Measurements from ENCODE around the gene SBF2.

The SBF2 gene

DNA sequence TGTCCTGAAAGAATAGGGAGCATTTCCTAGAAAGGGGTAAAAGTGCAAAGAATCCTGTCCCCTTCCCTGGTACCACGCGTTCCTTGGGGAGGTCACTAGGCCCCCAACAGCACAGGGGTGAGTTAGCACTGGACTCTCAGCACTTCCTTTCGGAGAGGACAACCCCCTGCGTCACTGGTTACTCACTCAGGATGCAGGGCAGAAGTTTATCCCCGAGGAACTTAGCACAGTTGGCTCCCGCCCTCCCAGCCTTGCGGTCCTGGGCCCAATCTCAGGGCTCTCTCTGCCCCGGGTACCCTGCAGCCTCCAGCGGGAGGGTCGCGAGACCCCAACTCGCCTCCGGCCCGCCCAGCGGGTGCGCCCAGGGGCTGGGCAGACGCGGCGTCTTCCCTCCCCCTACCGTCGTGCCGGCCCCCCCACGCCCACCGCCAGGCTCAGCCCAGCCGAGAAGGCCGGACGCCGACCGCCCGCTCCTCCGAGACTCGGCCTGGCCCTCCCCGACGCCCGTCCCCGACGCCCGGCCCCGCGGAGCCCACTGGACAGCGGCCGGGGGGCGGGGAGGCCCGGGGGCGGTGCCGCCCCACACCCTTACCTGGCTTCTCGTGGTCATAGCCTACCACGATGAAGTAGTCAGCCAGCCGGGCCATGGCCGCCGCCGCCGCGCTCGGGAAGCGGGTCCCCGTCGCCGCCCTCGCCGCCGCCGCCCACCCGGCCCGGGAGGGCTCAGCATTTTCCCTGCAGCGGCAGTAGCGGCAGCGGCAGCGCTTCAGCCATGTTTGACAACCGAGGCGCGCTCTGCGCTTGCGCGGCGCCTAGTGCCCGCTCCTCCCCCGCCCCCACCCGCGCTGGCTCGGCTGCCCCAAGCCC lies at the start of gene SBF2:
Gene SBF2 (minus strand): TSS at position 797 of the 867 bp plus-strand sequence. CDS start 150 bp downstream, at position 647.
- DNase-seq (ENCODE audit: low read depth, low spot score) = peak; percentile 95

DNA sequence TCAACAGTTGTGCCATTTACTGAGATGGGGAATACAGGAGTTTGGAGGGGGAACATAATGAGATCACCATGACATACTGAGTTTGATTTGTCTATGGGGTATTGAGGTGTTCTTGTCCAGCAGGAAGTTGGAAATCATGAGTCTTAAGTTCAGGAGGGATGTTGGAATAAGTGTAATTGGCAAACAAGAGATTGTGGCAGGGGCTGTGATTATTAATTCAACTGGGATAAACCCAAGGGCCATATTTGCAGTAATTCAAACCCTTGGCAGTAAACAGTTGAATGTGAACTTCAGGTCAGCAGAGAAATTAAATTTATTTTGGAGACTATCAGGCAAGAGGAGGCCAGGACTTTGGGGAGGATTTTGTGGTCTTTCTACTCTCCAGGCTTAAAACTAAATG lies 44.3 kb upstream of the SBF2 start:
- DNase-seq (ENCODE audit: low read depth, low spot score) = no peak

DNA sequence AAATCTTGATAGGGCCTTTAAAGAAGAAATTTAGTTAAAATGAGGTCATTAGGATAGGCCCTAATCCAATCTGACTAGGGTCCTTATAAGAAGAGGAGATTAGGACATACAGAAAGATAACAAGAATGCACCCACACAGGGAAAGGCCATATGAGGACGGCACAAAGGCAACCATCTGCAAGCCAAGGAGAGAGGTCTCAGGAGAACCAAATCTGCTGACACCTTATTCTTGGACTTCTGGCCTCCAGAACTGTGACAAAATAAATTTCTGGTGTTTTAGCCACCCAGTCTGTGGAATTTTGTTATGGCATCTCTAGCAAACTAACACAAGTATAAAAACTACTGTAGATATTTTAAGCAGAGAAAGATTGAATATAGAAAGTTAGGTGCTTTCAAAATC lies 39.5 kb upstream of the SBF2 start:
- no peak for DNase-seq (ENCODE audit: low read depth, low spot score)

- DNase-seq (ENCODE audit: low read depth, low spot score) = peak; percentile 78
These were observed 37.7 kb upstream of the SBF2 start for GRCh38 chr11:10331548-10332289.

DNA sequence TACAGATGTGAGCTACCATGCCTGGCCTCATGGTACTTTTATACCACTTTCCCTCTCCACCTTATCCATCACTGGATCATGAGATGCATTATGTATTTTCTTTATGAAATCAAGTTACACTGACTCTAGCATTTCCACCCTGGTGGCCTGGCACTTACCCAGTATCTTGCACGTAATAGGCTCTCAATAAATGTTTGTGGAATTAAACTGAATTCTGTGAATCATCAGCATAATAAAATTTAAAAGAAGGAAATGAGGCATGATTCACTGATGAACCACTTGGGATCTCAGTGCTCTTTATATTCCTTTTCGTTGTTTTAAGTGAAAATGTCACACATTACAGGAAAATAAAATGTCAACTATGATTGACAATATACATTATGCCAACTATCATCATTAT lies 35.9 kb upstream of the SBF2 start:
- DNase-seq (ENCODE audit: low read depth, low spot score) = peak; percentile 57

GRCh38 chr11:10329356-10329755 lies 35.3 kb upstream of the SBF2 start:
- DNase-seq (ENCODE audit: low read depth, low spot score) = no peak

DNA sequence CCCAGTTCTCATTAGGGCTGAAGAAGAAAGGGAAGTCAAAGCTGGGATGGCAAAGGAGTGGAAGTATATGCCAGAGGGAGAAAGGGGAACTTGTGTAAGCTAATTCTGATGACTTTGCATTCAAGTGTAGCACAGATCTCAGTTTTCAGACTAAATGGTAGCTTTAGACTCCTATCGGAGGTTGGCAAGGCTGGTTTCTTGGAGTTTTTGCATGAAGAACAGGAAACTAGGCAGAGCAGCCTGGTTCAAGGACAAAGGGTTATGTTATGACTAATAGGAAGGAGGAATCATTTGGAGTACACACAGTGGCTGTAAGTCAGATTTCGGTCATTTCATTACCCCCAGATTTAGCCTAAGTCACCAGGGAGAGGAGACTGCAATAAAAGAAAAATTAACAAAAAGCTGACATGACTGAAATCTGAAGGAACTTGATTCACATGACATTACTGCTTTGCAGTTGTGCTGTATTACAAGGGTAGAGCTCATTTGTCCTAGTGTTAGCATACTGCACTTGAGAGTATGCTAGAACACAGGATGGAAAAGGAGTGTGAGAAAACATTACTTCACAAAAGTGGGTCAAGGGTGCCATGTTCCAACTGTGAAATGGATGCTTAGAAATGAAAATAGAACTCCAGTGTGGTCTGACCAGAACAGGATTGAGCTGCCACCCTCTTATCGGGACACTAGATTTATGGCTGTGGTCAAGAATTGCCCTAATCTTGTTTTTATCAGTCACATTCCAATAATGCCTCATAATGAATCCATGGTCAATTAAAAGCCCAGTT lies 34.5 kb upstream of the SBF2 start:
- DNase-seq (ENCODE audit: low read depth, low spot score) = peak; percentile 64

GRCh38 chr11:10327254-10327653 lies 33.2 kb upstream of the SBF2 start:
- no peak for DNase-seq (ENCODE audit: low read depth, low spot score)

DNA sequence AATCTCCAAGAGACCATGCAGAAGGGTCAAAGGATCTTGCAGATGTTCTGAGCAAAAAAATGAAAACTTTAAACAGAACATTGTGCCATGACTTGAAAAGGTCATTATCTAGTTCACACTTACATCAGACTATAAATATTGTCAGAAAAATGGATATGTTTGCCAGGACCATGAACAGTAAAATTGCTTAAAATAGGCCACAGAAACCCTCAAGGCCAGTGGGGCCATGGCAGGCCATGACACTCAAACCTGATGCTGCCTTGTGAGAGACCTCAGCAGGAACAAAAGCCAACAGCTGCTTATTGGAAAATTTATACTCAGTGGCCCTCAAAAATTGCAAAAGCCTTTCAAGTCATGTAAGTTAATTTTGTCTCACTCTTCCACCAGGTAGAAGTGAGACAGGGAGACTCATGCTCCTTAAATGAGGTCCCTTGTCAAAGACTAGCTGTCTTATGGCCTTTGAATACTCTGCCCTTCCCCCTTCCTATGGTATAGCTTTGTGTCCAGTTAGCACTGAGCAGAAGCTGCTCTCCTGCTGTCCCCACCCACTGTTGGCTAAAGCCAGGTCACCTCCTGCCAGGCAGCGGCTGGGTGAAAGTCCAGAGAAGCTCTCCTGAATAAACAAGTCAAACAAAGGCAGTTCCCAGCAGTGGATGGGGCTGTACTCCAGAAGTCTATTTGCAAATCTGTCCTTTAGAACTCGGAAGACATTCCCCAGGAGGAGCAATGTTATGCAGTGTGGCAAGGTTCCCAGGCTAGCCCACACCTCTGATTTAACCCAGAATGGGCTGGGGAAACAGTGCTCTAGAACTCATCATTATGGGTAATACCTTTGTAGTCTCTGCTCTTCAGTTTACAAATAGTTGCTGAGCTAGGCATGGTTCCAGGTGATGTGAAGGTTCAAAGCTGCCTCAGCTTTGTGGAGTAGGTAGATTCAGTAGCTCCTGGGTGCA lies 32.3 kb upstream of the SBF2 start:
- no peak for DNase-seq (ENCODE audit: low read depth, low spot score)

DNA sequence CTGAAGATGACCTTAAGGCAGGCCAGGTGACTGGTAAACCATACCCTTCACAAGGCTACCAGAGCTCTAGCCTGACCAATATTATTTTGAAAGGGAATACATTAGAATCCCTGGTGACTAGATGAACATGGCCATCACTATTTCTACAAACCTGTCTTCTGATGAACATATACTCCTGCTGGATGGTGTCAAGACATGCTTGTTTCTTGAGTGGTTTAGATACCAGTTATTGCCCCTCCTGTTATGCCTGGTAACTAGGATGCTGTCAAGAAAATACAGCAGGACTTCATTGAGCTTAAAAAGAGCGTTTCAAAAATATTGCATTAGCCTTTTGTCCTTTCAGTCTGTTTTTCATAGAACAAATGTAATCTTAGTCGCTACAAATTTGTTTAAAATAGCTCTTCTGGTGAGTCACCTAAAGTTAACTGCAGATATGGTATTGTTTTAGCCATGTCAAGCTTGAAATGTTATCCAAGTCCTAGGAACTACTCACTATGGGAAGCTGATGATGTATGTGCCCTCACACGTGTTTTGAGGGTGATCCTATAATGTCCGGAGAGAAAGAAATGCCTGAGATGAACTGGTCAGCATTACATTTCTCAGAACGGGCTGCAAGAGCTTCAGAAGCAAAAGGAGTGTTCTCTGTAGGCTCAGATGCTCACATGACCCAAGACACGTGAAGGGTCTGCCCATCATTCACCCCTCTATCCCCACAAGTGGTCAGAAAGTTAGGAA lies 31.4 kb upstream of the SBF2 start:
- DNase-seq (ENCODE audit: low read depth, low spot score) = no peak

- no peak for DNase-seq (ENCODE audit: low read depth, low spot score)
These were observed 30.5 kb upstream of the SBF2 start for GRCh38 chr11:10324474-10324873.

GRCh38 chr11:10323793-10324170 lies 29.8 kb upstream of the SBF2 start:
- peak; percentile 28 for DNase-seq (ENCODE audit: low read depth, low spot score)

- peak; percentile 85 for DNase-seq (ENCODE audit: low read depth, low spot score)
These were observed 29.1 kb upstream of the SBF2 start for GRCh38 chr11:10322830-10323792.

DNA sequence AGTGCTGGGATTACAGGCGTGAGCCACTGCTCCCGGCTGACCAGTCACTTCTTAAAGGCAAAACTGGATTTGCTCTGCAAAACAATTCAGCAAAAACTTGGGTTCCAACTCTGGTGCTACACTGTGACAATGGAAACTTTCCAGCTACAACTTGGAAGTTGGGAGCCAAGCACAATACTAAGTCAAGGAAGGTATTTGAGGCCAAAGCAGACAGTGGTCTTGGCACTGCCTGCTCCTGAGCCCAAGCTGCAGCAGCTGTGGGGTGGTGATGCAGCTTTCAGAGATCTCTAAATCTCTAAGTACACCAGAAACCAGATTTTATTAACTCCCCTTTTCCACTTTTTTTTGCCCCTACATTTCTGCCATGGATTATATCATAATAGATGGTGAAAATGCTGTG lies 28.4 kb upstream of the SBF2 start:
- peak; percentile 51 for DNase-seq (ENCODE audit: low read depth, low spot score)

GRCh38 chr11:10320736-10321465 lies 26.9 kb upstream of the SBF2 start:
- DNase-seq (ENCODE audit: low read depth, low spot score) = no peak

DNA sequence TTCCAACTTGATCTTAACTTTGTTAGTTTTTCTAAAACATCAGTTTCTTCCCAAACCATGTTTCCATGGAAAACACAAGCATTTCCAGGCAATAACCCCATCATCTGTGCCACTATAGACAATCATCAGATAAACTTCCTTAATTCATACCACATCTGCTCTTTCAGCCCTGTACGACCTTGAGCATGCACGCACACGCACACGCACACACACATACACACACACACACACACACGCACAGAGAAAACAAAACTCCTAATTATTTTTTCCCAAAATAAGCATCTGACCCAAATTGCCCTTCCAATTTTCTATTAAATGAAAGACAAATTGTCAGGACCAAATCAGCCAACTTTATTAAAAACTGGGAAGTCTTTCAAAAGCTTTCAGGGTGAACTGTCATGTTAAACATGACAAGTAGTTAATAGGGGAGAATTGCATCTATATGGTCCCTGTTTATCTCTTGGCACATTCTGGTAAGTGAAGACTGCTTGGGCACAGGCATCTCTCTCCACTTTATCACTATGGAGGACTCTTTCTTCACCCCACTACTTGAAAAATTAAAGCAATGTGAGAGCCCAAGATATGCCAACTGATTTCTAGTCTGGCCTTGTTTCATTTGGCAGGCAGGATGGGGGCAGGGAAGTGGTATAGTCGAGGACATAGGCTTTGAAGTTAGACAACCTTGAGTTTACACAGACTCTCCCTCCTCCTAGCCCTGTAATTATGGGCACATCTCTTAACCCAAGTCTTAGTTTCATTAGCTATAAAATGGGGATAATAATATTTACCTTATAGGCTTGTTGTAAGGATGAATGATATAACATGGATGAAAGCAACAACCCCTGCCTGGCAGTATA lies 25.9 kb upstream of the SBF2 start:
- DNase-seq (ENCODE audit: low read depth, low spot score) = no peak

DNA sequence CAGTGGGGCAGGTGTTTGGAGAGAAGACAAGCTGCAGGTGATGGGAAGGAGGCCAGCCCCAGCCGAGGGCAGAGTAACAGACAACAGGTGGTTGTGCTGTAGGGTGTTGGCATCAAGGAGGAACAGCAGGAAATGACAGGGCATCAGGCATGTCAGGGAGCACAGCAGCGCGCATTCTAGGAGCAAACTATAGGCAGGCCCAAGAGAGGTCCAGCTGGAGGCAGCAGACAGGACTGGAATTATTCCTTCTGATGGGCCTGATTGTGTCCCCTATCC lies 24.4 kb upstream of the SBF2 start:
- DNase-seq (ENCODE audit: low read depth, low spot score) = no peak
